Esophagus (tissue), 2 donors: ENCODE results near the gene FAM222A. TPM values are rescaled to one million over a fixed set of nuclear protein-coding genes. Genes with fewer than 3 reads are reported as not detected.

Experiments
- H3K27ac ChIP-seq, 2 donors: one replicate each; pipeline ENCODE4 v1.5.1; 2013; ENCODE audit warnings: low read depth in 2 of 2, mild to moderate bottlenecking in 2 of 2, inconsistent platforms in 1 of 2, low read length in 1 of 2, moderate library complexity in 1 of 2
- H3K27me3 ChIP-seq, 2 donors: one replicate each; pipeline ENCODE4 v1.6.1; 2013; ENCODE audit warnings: low read length in 2 of 2, control low read depth in 1 of 2, mild to moderate bottlenecking in 1 of 2; ENCODE audit not compliant: insufficient read depth in 2 of 2, control insufficient read depth in 1 of 2
- H3K36me3 ChIP-seq, 2 donors: one replicate each; pipeline ENCODE4 v1.6.1; 2013; ENCODE audit warnings: low read length in 1 of 2; ENCODE audit not compliant: control insufficient read depth in 2 of 2, insufficient read depth in 2 of 2
- H3K4me1 ChIP-seq, 2 donors: one replicate each; pipeline ENCODE4 v1.6.1; 2013; ENCODE audit warnings: low read length in 1 of 2; ENCODE audit not compliant: control insufficient read depth in 2 of 2, insufficient read depth in 2 of 2
- H3K4me3 ChIP-seq, 2 donors: one replicate each; pipeline ENCODE4 v1.5.1; 2013; ENCODE audit warnings: low read length in 2 of 2, mild to moderate bottlenecking in 2 of 2, low read depth in 1 of 2, moderate library complexity in 1 of 2
- H3K9me3 ChIP-seq, 2 donors: one replicate each; pipeline ENCODE4 v1.6.1; 2013; ENCODE audit warnings: mild to moderate bottlenecking in 2 of 2, low read depth in 1 of 2, low read length in 1 of 2, moderate library complexity in 1 of 2; ENCODE audit not compliant: control insufficient read depth in 2 of 2, insufficient read depth in 1 of 2
- WGBS, 2 donors: extraction: QIAGEN DNeasy Blood & Tissue Kit; methylation state at CpG; one replicate each; pipeline ENCODE4 v1.1.7; 2013; 5-methylcytosine and 5-hydroxymethylcytosine counted together
- polyA plus RNA-seq, 2 donors: library from polyadenylated mRNA; stranded (reverse); fragments of 200-250 nt; gene quantifications; one replicate each; pipeline ENCODE4 v1.2.3, GENCODE V29; 2013
- donor health status: healthy with polysubstance abuse.
- donor health status: Bipolar disorder and iron deficiency.

Gene FAM222A
- polyA plus RNA-seq, 2 donors = 3.2 to 3.9 TPM

DNA sequence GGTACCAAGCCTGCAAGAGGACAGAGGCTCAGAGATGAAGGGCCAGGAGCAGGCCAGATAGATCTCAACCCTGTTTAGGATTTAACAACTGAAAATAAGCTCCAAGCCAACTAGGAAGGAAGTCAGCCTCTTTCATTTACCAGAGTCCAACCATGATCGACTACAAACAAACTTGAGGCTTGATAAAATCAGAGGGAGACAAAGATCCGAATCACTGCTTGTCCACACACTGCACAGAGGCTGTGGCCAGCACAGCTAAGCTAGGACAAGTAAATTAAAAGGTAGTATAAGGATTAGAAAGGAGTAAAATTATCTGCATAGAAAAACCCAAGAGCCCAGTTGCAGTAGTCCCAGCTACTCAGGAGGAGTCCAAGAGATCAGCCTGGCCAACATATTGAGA is 40.3 kb downstream of the FAM222A start:
- 35 to 52% methylated on average over 2 of the region's 2 CpGs for WGBS, 2 donors
- Histone ChIP-seq H3K4me1 (no peaks in the 10 kb centered on the region), H3K27me3 (no peaks in the 10 kb centered on the region), H3K9me3 (peaks cover 0 to 2% of the 10 kb centered on the region in 2 donors), H3K27ac (no peak overlapping the region), H3K36me3 (no peaks in the 10 kb centered on the region), H3K4me3 (no peak overlapping the region)

DNA sequence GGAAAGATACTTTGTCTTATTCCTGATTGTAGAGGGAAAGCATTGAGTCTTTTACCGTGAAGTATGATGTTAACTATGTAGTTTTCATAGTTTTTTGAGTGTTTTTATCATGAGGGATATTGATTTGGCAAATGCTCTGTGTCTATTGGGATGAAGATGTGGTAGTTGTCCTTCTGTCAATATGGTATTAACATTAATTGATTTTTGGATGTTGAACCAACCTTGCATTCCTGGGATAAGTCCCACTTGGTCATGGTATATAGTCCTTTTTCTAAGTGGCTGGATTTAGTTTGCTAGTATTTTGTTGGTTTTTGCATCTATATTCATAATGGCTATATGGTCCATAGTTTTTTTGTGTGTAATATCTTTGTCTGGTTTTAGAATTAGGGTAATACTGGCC is 42.8 kb downstream of the FAM222A start:
- H3K4me1 ChIP-seq = peaks cover 0 to 2% of the 10 kb centered on the region in 2 donors
- no peak overlapping the region for H3K27ac ChIP-seq
- H3K27me3 ChIP-seq = no peaks in the 10 kb centered on the region
- no peak overlapping the region for H3K4me3 ChIP-seq
- H3K9me3 ChIP-seq = peaks cover 0 to 2% of the 10 kb centered on the region in 2 donors
- 97% methylated on average over 1 of the region's 1 CpG for WGBS, 2 donors
- no peaks in the 10 kb centered on the region for H3K36me3 ChIP-seq

DNA sequence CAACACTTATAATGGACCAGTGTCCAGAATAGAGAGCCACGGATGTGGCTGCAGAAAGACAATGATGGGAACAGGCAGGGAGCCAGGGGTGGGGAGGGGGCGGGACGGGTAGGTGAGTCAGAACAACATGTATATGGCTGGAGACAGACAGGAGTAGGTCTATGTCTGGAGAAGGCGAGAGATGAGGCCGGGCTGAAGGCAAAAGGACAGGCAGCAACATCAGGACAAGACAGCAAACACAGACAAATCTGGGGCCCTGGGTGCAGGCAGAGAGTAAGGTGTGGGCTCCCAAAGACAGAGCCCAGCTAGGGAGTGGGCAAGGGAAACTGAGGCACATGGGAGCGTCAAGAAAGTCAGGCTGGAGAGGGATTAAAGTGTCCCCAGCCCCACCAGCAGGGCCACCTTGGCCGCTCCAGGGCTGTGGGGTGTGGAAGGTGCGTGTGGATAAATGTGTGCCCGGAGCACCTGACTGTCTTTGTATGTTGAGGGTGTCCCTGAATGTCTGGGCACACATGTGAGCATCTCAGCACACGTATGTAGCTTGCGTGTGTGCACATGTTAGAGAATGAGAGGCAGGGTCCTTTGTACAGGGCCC is 44.1 kb downstream of the FAM222A start:
- peaks cover 0 to 2% of the 10 kb centered on the region in 2 donors for H3K9me3 ChIP-seq
- H3K4me3 ChIP-seq = no peak overlapping the region
- no peaks in the 10 kb centered on the region for H3K27me3 ChIP-seq
- H3K27ac ChIP-seq = no peak overlapping the region
- WGBS, 2 donors = 84 to 90% methylated on average over 11 of the region's 11 CpGs
- no peaks in the 10 kb centered on the region for H3K36me3 ChIP-seq
- H3K4me1 ChIP-seq = peaks cover 1 to 3% of the 10 kb centered on the region in 2 donors

DNA sequence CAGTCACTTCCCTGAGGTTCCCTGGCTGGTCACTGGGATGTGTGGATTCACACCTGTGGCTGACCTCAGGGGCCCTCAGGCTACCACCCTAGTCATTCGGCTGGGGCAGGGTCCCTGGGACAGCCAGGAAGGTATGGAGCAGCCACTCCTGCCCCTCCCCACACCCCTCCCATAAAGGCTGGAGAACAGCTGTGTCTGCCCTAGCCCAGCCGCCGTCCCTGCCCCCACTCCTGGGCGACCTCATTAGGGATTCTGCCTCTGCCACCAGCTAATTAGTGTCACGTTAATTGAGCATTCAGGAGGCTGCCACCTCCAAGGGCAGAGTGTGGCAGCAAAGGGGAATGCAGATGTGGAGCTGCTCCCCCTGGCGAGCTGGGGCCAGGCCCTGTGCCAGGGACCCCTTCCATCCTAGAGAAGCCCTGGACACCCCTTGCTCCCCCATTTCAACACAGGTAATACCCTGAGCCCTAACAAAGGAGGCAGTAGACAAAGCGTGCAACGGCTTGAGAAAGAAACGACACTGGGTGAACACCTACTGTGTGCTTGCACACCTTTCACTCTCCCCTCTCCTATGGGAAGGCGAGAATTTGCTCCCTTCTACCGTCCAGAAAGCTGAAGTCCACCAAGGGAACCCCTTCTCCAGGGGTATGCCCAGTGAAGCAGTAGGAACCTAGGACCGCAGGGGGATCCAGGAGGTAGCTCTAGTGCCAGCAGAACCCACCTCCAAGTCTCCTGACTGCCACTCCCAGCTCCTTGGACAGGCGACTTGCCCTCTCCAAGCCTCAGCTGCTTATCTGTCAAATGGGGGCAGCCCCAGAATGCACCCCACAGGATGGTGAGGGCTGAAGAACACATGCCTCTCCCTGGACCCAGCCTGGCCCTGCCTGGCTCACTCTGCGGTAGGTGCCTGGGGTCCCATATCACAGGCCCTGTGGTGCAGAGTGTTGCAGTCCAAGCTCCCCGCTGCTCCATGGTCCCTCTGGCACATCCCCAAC is 45.1 kb downstream of the FAM222A start:
- Histone ChIP-seq H3K27ac (no peak overlapping the region), H3K27me3 (no peaks in the 10 kb centered on the region), H3K4me1 (peaks cover 3 to 5% of the 10 kb centered on the region in 2 donors), H3K36me3 (no peaks in the 10 kb centered on the region), H3K4me3 (no peak overlapping the region), H3K9me3 (peaks cover 0 to 5% of the 10 kb centered on the region in 2 donors)
- WGBS, 2 donors = 77 to 81% methylated on average over 15 of the region's 15 CpGs

DNA sequence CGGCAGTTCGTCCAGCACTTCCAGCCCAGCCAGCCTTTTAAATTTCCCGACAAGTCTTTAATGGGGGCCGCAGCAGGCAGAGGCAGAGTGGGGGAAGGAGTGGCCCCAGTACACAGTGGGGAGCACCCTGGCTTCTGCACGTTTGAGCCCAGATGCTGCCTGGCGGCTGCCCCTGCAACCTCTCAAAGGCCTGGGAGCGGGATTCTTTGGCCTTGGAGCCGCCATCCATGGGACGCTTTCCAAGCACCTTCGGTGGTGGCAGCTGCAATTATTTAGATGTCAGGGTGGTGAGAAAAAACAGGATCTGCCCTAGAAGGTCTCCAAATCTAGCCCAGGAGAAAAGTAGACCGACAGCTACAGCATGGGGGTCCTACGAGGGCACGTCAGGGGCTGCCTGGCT is 46.0 kb downstream of the FAM222A start:
- 81 to 84% methylated on average over 13 of the region's 13 CpGs for WGBS, 2 donors
- H3K4me1 ChIP-seq = peaks cover 3 to 5% of the 10 kb centered on the region in 2 donors
- H3K4me3 ChIP-seq = no peak overlapping the region
- no peaks in the 10 kb centered on the region for H3K27me3 ChIP-seq
- peaks cover 0 to 6% of the 10 kb centered on the region in 2 donors for H3K9me3 ChIP-seq
- H3K27ac ChIP-seq = no peak overlapping the region
- H3K36me3 ChIP-seq = no peaks in the 10 kb centered on the region

DNA sequence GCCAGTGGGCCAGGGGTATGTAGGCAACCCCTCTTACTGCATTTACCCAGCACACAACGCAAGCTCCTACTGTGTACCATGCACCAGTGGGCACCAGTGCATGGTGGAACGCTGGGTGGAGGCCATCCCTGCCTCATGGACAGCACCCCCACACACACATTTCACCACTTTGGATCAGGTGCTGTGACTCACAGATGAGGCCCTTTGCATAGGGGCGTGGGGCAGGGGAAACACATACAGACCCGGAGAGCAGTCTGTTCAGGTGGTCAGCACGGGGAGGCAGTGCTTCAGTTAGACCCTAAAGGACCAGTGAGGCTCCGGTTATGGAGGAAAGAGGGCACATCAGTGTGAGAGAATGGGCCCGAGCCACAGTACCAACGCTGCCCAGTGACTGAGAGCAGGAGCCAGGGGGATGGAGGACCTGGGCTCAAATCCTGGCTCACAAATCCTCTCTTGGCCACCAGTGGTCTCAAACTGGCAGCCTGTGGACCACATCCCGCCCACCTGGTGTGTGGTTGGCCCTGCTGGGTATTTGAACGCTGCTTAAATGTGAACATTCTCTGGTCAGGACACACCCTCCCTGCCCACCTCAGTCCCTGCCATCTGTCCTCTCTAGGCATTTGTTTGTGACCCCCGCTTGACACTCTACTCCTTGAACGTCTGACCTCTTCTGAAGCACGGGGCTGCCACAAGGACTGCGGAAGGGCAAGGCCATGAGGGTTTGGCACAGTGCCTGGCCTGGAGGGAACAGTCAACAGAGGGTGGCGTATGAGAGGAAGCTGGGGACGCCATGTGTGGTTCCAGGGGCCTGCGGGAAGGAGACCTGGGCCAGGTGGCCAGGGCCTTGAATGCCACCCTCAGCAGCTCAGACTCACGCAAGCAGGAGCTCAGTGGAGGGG is 46.7 kb downstream of the FAM222A start:
- H3K36me3 ChIP-seq = no peaks in the 10 kb centered on the region
- 79 to 84% methylated on average over 18 of the region's 18 CpGs for WGBS, 2 donors
- H3K27ac ChIP-seq = no peak overlapping the region
- H3K27me3 ChIP-seq = no peaks in the 10 kb centered on the region
- H3K9me3 ChIP-seq = peaks cover 0 to 6% of the 10 kb centered on the region in 2 donors
- H3K4me3 ChIP-seq = no peak overlapping the region
- H3K4me1 ChIP-seq = peaks cover 3 to 5% of the 10 kb centered on the region in 2 donors

DNA sequence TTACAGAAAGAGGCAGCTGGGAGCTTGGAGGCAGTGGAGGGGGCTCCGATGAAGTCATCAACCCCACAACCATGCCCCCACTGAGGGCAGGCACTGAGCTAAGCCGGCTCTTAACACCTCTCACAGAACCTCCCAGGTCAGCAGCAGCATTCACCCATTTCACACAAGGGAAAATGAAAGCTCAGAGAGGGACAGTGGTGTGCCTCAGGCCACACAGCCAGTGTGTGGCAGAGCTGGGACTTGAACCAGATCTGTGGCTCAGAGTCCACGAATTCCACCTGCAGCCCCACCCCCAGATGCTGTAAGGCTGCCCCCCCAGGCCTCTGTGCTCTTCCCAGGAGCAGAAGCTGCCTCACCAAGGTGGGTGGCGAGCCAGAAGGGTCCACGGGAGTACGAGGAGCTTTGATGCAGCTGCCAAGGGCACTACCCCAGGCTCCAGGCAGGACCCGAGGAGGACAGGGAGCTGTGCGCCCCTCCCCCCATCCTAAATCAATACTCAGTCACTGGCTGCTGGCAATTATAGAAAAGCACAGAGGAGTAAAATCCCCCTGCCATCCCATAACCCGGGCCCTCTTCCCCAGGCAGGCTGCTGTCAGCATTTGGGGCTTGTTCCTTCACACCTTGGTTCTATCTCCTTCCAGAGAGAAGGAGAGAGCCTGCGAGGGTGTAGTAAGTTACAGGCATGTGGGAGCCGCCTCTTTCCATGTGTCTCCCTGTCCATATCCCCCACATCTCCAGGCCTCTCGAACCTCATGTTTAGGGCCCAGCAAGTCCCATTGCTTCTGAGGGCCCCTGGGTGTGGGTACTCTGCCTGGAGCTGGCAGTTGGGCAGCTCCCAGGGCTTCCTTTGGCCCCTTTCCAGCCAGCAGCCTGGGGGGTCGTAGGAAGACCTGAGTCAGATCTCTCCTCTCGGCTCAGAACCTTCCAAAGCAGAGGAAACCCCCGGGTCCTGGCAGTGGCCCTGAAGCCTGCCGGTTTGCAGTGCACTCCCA is 47.6 kb downstream of the FAM222A start:
- H3K36me3 ChIP-seq = no peaks in the 10 kb centered on the region
- H3K4me3 ChIP-seq = no peak overlapping the region
- peaks cover 3 to 5% of the 10 kb centered on the region in 2 donors for H3K4me1 ChIP-seq
- 74 to 78% methylated on average over 16 of the region's 16 CpGs for WGBS, 2 donors
- no peaks in the 10 kb centered on the region for H3K27me3 ChIP-seq
- peaks cover 0 to 6% of the 10 kb centered on the region in 2 donors for H3K9me3 ChIP-seq
- H3K27ac ChIP-seq = no peak overlapping the region

DNA sequence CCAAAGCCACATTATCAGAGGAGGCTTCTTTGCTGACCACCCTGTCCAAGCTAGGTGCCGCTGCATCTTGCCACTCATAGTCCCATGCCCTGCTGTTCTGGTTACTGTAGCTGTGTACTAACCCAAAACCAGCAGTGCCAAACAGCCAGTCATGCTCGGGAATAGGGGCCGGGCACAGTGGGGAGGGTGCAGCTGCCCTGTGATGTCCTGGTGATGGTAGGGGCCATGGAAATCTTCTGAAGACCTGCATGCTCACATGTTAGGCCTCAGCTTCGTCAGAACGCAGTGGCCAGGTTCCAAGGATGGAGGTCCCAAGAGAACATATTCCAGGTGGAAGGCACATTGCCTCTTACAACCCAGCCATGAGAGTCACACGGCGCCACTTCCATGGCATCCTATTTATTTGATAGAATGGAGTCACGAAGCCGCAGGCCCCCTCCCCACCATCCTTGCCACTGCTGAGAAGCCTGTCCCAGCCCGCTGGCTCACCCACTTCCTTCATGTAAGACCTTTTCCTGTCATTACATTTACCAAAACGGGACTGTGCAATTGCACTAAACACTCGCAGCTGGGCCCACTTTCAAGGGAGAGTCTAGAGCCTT is 48.5 kb downstream of the FAM222A start:
- H3K4me3 ChIP-seq = no peak overlapping the region
- 88 to 89% methylated on average over 12 of the region's 12 CpGs for WGBS, 2 donors
- H3K4me1 ChIP-seq = peaks cover 3 to 5% of the 10 kb centered on the region in 2 donors
- no peak overlapping the region for H3K27ac ChIP-seq
- peaks cover 0 to 6% of the 10 kb centered on the region in 2 donors for H3K9me3 ChIP-seq
- H3K36me3 ChIP-seq = no peaks in the 10 kb centered on the region
- no peaks in the 10 kb centered on the region for H3K27me3 ChIP-seq
